Colonic mucosa (tissue), 4 donors: Measurements from ENCODE around the gene AFAP1L1. TPM values are rescaled to one million over a fixed set of nuclear protein-coding genes. Genes with fewer than 3 reads are reported as not detected.

ENCODE experiments used
- DNase-seq: peaks from one replicate; pipeline ENCODE4 v3.0.0-alpha.2; 2020
- H3K27ac ChIP-seq: fragments of 200-600 bp; one replicate; pipeline ENCODE4 v1.8.0; 2021
- H3K27me3 ChIP-seq: fragments of 200-600 bp; one replicate; pipeline ENCODE4 v1.8.0; 2021
- H3K36me3 ChIP-seq: fragments of 200-600 bp; one replicate; pipeline ENCODE4 v1.8.0; 2021
- H3K4me1 ChIP-seq: fragments of 200-600 bp; one replicate; pipeline ENCODE4 v1.8.0; 2021; ENCODE audit warnings: mild to moderate bottlenecking
- H3K4me3 ChIP-seq: fragments of 200-600 bp; one replicate; pipeline ENCODE4 v1.8.0; 2021
- H3K9ac ChIP-seq, 2 donors: one replicate each; pipeline ENCODE4 v1.7.0; 2013; ENCODE audit warnings: control low read depth in 2 of 2, low read depth in 2 of 2, low read length in 2 of 2
- H3K9me3 ChIP-seq: fragments of 200-600 bp; one replicate; pipeline ENCODE4 v1.8.0; 2021
- intact Hi-C: fragments of 100-400 bp; cut with DNase I; formaldehyde crosslinking; loops from one replicate; pipeline ENCODE4 v1.14.1; 2022
- total RNA-seq, 2 donors: library from RNA; stranded (reverse); fragmentation: NEBNext Ultra II Directional in 1 of 2; extraction: Animal tissue kit (Norgen Biotek cat#: 25700) in 1 of 2; gene quantifications; one replicate each; pipeline ENCODE4 v1.2.1, GENCODE V29; 2021
- TF ChIP-seq, protein P1 (sequence below): fragments of 200-600 bp; IDR thresholded peaks from one replicate; pipeline ENCODE4 v1.8.0; 2022; ENCODE audit warnings: antibody characterized with exemption, mild to moderate bottlenecking
- donor health status: healthy.
- donor health status: DM: no; HTN: no; CAD: no.
- donor health status: DM: no; HTN: no; CAD: no.

Gene AFAP1L1
- total RNA-seq, 2 donors from 2014 or later: 1.6 to 4.0 TPM

DNA sequence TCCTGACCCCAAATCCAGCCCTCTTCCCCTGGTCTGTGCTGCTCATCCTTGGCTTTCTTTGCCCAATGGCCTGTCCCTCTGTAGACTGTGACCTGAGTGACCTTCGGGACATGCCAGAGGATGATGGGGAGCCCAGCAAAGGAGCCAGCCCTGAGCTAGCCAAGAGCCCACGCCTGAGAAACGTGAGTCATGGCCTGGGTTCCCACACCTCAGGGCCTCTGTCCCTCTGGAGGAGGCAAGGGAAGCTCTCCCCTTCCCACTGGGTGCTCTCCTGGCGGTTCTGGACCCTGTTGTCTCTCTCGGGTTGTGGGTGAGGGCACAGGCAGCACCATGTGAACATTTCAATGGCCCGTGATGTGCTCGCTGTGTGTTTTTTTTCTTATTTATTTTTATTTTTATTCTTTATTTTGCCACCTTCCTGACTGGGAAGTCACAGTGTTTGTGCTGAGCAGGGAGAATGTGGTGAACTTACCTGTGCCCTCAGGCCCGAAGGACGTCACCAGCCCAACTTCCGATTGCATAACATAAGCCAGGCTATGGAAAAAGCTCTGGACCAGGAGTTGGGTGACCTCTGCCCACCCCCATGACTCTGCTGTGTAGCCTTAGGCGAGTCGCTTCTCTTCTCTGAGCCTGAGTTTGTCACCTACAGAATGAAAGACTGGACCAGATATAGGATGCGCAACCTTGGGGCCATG, 29.5 kb downstream of the AFAP1L1 start:
- no peak for DNase-seq
- intact Hi-C loops: no loop called here
- Histone ChIP-seq H3K27me3 (no peaks in the 10 kb centered on the region), H3K27ac (no peak overlapping the region), H3K36me3 (no peaks in the 10 kb centered on the region), H3K4me1 (no peaks in the 10 kb centered on the region), H3K9me3 (no peaks in the 10 kb centered on the region), H3K4me3 (no peak overlapping the region), H3K9ac (no peak overlapping the region)
- TF ChIP-seq, protein P1, sequence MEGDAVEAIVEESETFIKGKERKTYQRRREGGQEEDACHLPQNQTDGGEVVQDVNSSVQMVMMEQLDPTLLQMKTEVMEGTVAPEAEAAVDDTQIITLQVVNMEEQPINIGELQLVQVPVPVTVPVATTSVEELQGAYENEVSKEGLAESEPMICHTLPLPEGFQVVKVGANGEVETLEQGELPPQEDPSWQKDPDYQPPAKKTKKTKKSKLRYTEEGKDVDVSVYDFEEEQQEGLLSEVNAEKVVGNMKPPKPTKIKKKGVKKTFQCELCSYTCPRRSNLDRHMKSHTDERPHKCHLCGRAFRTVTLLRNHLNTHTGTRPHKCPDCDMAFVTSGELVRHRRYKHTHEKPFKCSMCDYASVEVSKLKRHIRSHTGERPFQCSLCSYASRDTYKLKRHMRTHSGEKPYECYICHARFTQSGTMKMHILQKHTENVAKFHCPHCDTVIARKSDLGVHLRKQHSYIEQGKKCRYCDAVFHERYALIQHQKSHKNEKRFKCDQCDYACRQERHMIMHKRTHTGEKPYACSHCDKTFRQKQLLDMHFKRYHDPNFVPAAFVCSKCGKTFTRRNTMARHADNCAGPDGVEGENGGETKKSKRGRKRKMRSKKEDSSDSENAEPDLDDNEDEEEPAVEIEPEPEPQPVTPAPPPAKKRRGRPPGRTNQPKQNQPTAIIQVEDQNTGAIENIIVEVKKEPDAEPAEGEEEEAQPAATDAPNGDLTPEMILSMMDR: no peak

DNA sequence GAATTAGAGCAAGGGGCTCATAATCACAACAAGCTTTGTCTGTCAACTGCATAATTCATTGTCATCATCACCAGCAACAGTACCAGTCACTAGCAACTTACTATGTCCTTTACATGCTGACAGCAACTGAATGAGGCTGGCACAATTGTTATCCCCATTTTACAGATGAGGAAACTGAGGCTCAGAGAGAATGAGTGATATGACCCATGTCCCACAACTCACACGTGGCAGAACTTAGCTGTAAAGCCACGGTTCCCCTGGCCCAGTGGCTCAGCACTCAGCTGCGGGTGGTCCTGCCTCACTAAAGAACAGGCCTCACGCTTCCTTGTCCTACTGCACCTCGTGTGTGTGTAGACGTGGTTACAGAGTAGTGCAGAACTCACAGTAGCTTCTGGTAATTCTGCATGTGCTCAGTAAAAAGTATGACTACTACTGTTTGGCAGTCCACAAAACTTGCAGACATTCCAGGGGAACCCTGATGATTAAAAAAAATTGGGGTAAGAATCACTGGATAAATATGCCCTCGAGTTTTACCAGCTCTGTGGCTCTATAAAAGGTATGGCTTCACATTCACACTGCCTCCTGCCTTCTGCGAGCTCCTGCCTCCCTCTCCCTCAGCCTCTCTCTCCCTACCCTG, 30.2 kb downstream of the AFAP1L1 start:
- Histone ChIP-seq H3K36me3 (no peaks in the 10 kb centered on the region), H3K9me3 (no peaks in the 10 kb centered on the region), H3K4me3 (no peak overlapping the region), H3K27ac (no peak overlapping the region), H3K9ac (no peak overlapping the region), H3K4me1 (no peaks in the 10 kb centered on the region), H3K27me3 (no peaks in the 10 kb centered on the region)
- DNase-seq: no peak
- intact Hi-C loops: no loop called here
- TF ChIP-seq, protein P1: no peak

DNA sequence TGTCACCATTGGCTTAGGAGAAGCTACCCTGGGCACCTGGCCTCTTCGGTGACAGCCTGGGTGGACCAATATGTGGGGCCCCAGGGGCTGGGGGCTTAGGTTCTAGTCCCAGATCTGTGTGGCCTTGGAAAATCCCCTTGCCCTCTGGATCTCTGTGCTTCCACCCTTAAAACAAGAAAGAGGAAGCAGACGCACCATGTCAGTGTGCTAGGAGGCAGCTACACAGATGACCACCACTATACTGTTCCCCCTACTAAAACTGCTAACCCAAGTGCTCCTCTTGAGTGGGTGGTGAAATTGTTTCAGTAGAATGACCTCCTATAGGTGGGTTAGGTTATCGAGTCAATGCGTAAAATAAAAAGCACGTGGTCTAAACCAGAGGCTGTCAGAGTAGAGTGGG, 31.0 kb downstream of the AFAP1L1 start:
- no peaks in the 10 kb centered on the region for H3K36me3 ChIP-seq
- no peak overlapping the region for H3K27ac ChIP-seq
- intact Hi-C loops: no loop called here
- no peaks in the 10 kb centered on the region for H3K27me3 ChIP-seq
- no peak overlapping the region for H3K4me3 ChIP-seq
- TF ChIP-seq, protein P1: no peak
- no peak overlapping the region for H3K9ac ChIP-seq
- H3K9me3 ChIP-seq: no peaks in the 10 kb centered on the region
- H3K4me1 ChIP-seq: no peaks in the 10 kb centered on the region
- DNase-seq: no peak

DNA sequence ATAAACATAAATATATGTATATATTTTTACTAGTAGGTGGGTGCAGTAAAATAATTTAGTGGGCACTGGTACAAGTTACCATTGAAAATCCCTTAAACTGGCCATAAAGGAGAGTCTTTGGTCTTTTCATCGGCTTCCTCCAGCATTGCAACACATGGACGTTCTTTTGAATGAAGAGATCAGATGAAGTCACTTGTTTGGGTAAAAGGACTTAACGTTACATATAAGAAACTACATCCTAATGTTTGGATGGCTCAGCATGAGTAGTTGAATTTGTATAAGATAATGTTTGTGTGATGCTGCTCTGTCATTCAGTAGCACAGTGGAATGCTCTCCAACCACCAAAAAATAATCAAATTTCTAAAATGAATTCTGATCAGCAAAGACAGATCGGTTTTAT, 31.6 kb downstream of the AFAP1L1 start:
- Histone ChIP-seq H3K9me3 (no peaks in the 10 kb centered on the region), H3K4me3 (no peak overlapping the region), H3K27me3 (no peaks in the 10 kb centered on the region), H3K36me3 (no peaks in the 10 kb centered on the region), H3K4me1 (no peaks in the 10 kb centered on the region), H3K27ac (no peak overlapping the region), H3K9ac (no peak overlapping the region)
- TF ChIP-seq, protein P1: no peak
- intact Hi-C loops: no loop called here
- no peak for DNase-seq

DNA sequence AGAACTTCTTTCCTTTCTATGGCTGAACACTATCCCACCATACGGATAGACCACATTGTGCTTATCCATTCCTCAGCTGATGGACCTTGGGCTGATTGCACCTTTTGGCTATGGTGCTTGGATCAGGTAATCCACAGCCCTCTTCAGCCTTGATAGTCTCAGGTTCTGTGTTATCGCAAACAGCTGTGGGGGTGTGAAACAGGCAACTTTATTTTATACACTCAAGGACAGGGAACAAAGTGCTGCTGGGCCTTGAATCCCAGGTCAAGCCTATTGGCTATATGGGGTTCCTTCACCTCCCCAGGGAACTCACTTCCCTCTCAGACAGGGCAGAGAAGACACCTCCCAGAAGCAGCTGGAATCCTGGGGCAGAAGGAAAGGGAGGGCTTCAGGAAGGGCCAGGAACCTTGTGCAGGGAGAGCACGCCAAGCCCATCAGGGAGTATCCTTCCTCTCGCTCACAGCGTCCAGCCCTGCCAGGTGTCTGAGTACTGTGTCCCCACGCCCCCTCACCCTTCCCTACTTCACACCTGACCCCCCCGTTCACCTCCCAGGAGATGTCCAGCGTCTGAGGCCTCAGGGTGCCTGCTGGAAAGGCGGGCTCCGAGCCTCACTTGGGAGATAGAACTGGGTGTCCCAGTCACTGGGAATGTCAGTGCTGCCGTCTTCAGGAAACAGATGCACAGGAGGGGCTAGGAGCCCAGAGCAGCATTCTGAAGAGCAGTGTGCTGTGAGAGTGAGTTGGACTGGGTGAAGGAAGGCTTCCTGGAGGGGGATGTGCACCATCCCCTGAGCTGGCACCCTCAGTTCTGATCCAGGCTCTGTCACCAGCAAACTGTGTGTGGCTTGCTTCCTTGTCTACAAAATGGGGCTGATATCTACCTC, 32.8 kb downstream of the AFAP1L1 start:
- Histone ChIP-seq H3K36me3 (no peaks in the 10 kb centered on the region), H3K4me1 (no peaks in the 10 kb centered on the region), H3K4me3 (no peak overlapping the region), H3K9ac (no peak overlapping the region), H3K27me3 (no peaks in the 10 kb centered on the region), H3K9me3 (no peaks in the 10 kb centered on the region), H3K27ac (no peak overlapping the region)
- DNase-seq: no peak
- TF ChIP-seq, protein P1: no peak
- intact Hi-C loops: no loop called here
